Measurements from ENCODE around the gene AGK. TPM values are rescaled to one million over a fixed set of nuclear protein-coding genes. Genes with fewer than 3 reads are reported as not detected.
A peak's percentile ranks its signal among the peaks of the same experiment; 100 is the strongest.

AGK gene
- total and polyA plus RNA-seq, 2 donors (not counting 1 experiment from before 2014, with no cell fraction given), result 12.8 to 26.1 TPM

GRCh38 chr7:141693082-141693481 lies 141.9 kb downstream of the AGK start:
- whole genome bisulfite sequencing (ENCODE audit: insufficient coverage), result 91% methylated on average over 1 of the region's 3 CpGs

GRCh38 chr7:141695803-141696289 lies 144.6 kb downstream of the AGK start:
- CTCF ChIA-PET, result interaction anchor here (1.0 to 2.5 kb wide), 4 partner anchors 13 to 43 kb away, joined by 3 to 11 read pairs (median 5); partner anchors contain the start of gene SSBP1
- no peaks in the 10 kb centered on the region for H3K27me3 ChIP-seq (replicated peaks in 1 of 4; ENCODE audit: control extremely low read depth in 1 of 4, control insufficient read depth in 3 of 4, insufficient read depth in 4 of 4, low read length in 3 of 4)
- Mint-ChIP-seq H3K27me3 (no peaks in the 10 kb centered on the region), H3K27ac (no peak overlapping the region), H3K4me1 (peaks cover 74% of the 10 kb centered on the region), H3K4me3 (no peak overlapping the region), H3K9me3 (ENCODE audit: insufficient read depth) (no peaks in the 10 kb centered on the region)
- H2AFZ ChIP-seq (ENCODE audit: insufficient read depth, low read depth, low read length, poor library complexity, severe bottlenecking), result no peak overlapping the region
- intact Hi-C loops (cut with micrococcal nuclease), result no loop called here
- POLR2A ChIA-PET, result no interaction called here
- DNase-seq (no peak), ATAC-seq (ENCODE audit: low read depth) (no peak)
- H3K4me2 ChIP-seq (replicated peaks; ENCODE audit: low read depth, low read length, poor library complexity, severe bottlenecking), result peak overlapping the region; percentile 4
- peaks cover 49% of the 10 kb centered on the region for H4K20me1 ChIP-seq (ENCODE audit: control insufficient read depth, insufficient read depth, low read length, poor library complexity, severe bottlenecking)
- no peak overlapping the region for H3K9ac ChIP-seq (ENCODE audit: low read length)
- no peaks in the 10 kb centered on the region for H3K9me3 ChIP-seq (ENCODE audit: control extremely low read depth in 1 of 3, control insufficient read depth in 2 of 3, insufficient read depth in 1 of 3, low read length in 2 of 3)
- 78% methylated on average over 5 of the region's 6 CpGs for WGBS (ENCODE audit: insufficient coverage)
- TF ChIP-seq CTCF (IDR thresholded peaks at IDR 0.05) (no peak), EZH2 (IDR thresholded peaks at IDR 0.05; ENCODE audit: borderline replicate concordance, insufficient read depth, low read depth, low read length, poor library complexity, severe bottlenecking) (no peak)
- no peak overlapping the region for H3K27ac ChIP-seq (ENCODE audit: low read length in 2 of 2)
- no peak overlapping the region for H3K4me3 ChIP-seq (ENCODE audit: control extremely low read depth in 1 of 5, extremely low read depth in 1 of 5, insufficient read depth in 1 of 5, low read depth in 2 of 5, low read length in 4 of 5)
- peaks cover 36% of the 10 kb centered on the region in 2 donors for H3K4me1 ChIP-seq (ENCODE audit: control insufficient read depth in 2 of 2, insufficient read depth in 2 of 2, low read length in 2 of 2)
- peaks cover 98% of the 10 kb centered on the region for H3K79me2 ChIP-seq (ENCODE audit: control insufficient read depth, insufficient read depth, low read length)
- H3K36me3 ChIP-seq (replicated peaks in 1 of 2; ENCODE audit: control extremely low read depth in 1 of 2, control insufficient read depth in 1 of 2, extremely low read depth in 1 of 2, insufficient read depth in 2 of 2, low read length in 1 of 2), result peaks cover 0 to 5% of the 10 kb centered on the region in 2 experiments

More at GRCh38 chr7:141693082-141693481, 141.9 kb downstream of the AGK start:
- no peak overlapping the region for H3K4me3 Mint-ChIP-seq
- Histone ChIP-seq H3K79me2 (ENCODE audit: control insufficient read depth, insufficient read depth, low read length) (peaks cover 98% of the 10 kb centered on the region), H2AFZ (ENCODE audit: insufficient read depth, low read depth, low read length, poor library complexity, severe bottlenecking) (no peak overlapping the region), H3K9ac (ENCODE audit: low read length) (no peak overlapping the region), H3K4me2 (replicated peaks; ENCODE audit: low read depth, low read length, poor library complexity, severe bottlenecking) (no peak overlapping the region), H3K27me3 (replicated peaks in 1 of 4; ENCODE audit: control extremely low read depth in 1 of 4, control insufficient read depth in 3 of 4, insufficient read depth in 4 of 4, low read length in 3 of 4) (no peaks in the 10 kb centered on the region), H3K4me3 (ENCODE audit: control extremely low read depth in 1 of 5, extremely low read depth in 1 of 5, insufficient read depth in 1 of 5, low read depth in 2 of 5, low read length in 4 of 5) (no peak overlapping the region), H4K20me1 (ENCODE audit: control insufficient read depth, insufficient read depth, low read length, poor library complexity, severe bottlenecking) (peaks cover 70% of the 10 kb centered on the region), H3K9me3 (ENCODE audit: control extremely low read depth in 1 of 3, control insufficient read depth in 2 of 3, insufficient read depth in 1 of 3, low read length in 2 of 3) (no peaks in the 10 kb centered on the region), H3K27ac (ENCODE audit: low read length in 2 of 2) (no peak overlapping the region), H3K4me1 (ENCODE audit: control insufficient read depth in 2 of 2, insufficient read depth in 2 of 2, low read length in 2 of 2) (peaks cover 10 to 17% of the 10 kb centered on the region in 2 donors), H3K36me3 (replicated peaks in 1 of 2; ENCODE audit: control extremely low read depth in 1 of 2, control insufficient read depth in 1 of 2, extremely low read depth in 1 of 2, insufficient read depth in 2 of 2, low read length in 1 of 2) (peaks cover 0 to 10% of the 10 kb centered on the region in 2 experiments)
- no peaks in the 10 kb centered on the region for H3K27me3 Mint-ChIP-seq
- POLR2A ChIA-PET, result no interaction called here
- H3K9me3 Mint-ChIP-seq (ENCODE audit: insufficient read depth), result no peaks in the 10 kb centered on the region
- ATAC-seq (ENCODE audit: low read depth) (no peak), DNase-seq (no peak)
- intact Hi-C loops (cut with micrococcal nuclease), result no loop called here
- TF ChIP-seq CTCF (IDR thresholded peaks at IDR 0.05) (no peak), EZH2 (IDR thresholded peaks at IDR 0.05; ENCODE audit: borderline replicate concordance, insufficient read depth, low read depth, low read length, poor library complexity, severe bottlenecking) (no peak)
- CTCF ChIA-PET, result no interaction called here
- peaks cover 53% of the 10 kb centered on the region for H3K4me1 Mint-ChIP-seq
- no peak overlapping the region for H3K27ac Mint-ChIP-seq
